HG03354 (cell line): ENCODE results near the gene NPSR1.
A peak's percentile ranks its signal among the peaks of the same experiment; 100 is the strongest.

ENCODE experiments used
- ATAC-seq: cut with Tn5 transposase; IDR thresholded peaks from one replicate; pipeline ENCODE4 v1.9.1; 2021; ENCODE audit warnings: mild to moderate bottlenecking; ENCODE audit not compliant: unreplicated experiment, poor library complexity, severe bottlenecking

NPSR1 gene

DNA sequence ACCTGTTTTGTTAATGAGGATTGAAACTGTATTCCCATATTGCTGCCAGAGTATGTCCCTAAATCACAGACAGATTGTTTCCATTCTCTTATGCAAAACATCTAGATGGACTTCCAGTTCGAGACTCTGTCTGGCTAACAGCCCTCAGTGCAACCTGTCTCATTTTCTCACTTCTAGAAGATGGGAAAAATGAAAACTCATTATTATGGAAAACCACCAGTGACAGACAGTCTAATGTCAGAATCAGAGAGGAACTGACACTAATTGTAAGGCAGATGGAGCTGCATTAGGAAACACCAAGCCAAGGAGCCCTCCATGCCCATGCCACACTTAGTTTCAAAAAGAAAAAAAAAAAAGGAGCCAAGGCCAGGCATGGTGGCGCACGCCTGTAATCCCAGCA is 61.6 kb downstream of the NPSR1 start:
- no peak for ATAC-seq

DNA sequence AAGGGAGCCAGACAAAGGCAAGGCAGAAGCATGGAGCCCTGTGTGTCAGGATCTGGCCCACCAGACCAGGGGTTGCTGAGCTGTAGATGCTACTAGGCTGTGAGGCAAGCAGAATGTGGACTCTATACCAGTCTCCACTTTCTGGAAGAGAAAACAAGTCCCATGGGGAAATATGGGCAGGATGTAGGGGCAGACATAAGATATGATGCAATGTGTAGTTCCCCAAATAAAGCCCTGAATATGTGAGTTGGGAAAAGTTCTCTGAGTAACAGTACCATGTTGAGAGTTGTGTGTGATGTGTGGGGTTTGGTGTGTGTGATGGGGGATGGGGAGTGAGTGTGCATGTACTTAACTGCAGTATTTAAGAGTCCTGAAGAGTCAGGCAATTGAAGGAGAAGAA is 62.3 kb downstream of the NPSR1 start:
- ATAC-seq, result no peak

DNA sequence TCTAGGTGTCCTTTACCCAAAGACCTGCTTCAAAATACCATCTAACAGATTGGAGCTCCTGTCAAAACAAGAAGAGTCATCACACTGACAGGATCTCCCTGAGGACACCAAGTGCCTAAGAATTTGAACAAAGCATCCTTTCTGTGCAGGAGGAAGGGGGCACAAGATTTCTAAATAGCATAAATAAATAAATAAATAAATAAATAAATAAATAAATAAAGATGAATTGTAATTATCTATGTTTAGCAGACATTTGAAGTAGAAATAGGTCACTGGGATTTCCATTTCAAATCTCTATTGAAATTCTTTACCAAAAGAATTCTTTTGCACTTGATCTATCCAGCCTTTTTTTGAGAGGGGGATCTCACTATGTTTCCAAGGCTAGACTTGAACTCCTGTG is 65.3 kb downstream of the NPSR1 start:
- no peak for ATAC-seq

DNA sequence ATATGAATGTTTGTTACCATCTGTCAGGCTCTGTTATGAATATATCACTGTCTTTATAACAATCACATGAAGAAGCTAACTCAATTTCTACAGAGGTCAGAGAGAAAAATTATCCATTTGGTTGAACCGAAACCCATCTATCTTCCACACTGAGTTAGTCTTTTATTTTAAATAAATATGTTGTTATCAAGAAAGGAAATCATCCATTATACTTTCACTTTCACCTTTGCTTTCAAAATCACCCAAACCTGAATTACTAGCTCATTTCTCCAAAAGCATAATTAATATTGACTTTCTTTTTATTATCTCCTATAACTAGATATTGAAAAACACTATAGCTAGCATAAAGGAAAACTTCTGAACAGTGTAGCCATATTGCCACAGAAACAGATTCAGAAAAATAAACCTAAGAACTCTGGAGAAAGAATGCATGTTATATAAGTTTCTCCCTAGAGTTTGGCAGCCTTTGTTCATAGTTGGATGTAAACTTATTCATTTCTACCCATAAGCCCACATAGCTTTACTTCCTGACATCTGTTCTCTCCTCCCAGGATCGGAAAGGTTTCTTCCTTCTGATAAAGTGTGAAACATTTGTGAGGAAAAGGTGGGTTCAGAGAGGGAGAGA is 66.0 kb downstream of the NPSR1 start:
- no peak for ATAC-seq

DNA sequence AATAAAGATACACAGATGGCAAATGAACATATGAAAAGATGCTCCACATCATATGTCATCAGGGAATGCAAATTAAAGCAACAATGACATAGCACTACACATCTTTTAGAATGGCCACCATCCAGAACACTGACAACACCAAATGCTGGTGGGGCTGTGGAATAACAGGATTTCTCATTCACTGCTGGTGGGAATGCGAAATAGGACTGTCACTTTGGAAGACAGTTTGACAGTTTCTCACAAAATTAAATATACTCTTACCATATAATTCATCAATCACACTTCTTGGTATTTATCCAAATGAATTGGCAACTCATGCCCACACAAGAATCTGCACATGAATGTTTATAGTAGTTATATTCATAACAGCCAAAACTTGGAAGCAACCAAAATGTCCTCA is 68.2 kb downstream of the NPSR1 start:
- no peak for ATAC-seq

DNA sequence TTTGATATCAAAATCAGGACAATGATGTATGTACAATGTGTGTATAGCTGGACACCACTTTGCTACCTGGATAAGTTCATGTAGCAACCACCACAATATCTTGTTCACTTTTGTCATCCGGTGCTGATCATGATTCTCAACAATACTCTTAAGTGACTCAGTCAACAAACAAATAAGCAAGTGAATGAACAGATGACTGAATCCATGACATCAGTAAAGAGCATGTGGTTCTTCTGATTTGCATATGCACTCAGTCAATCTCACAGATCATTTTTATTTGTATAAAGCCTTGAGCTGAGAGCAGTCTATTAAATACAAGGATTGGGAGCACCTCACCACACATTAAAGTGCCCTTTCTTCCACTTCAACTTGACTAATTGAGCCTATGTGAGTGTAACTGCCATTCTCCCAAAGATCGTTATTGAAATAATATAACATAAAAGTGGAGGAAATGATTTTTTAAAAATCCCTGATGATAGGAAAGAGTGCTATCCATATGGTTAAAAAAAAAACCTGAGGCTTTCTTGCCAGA is 69.5 kb downstream of the NPSR1 start:
- ATAC-seq, result peak; percentile 74

DNA sequence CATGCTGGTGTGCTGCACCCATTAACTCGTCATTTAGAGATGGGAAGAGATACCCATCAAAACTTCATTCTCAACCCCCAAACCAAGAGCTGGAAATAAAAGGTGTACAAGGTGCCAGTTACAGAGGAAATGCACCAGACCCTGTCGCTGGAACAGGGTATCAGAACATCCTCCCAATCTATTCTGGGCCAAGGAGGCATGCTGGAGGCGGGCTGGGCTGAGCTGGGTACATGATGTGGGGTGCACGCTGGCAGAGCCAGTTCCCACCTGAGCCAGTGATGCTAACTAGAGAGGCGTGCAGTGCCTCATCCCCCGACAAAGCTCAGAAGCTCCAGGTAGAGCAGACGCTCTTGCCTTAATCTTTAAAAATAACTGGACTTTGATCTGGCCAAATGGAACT is 70.1 kb downstream of the NPSR1 start:
- no peak for ATAC-seq

DNA sequence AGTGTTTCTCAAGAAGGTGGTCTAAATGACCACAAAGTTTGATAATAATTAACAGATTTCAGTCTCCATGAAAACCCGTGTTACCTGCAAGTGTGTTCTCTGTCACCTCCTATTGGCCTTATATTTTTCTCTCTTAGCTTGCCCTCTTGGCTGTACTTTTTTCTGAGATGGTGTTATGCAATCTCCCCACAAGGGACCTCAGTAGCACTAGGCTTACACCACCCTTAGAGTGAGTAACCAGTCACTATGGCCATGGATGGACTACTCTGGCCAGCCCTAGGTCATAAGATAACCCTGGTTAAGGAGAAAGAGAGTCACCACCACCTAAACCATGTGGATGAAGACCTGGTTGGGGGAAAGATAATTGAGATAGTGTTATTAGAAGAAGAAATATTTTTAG is 76.8 kb downstream of the NPSR1 start:
- peak; percentile 42 for ATAC-seq

DNA sequence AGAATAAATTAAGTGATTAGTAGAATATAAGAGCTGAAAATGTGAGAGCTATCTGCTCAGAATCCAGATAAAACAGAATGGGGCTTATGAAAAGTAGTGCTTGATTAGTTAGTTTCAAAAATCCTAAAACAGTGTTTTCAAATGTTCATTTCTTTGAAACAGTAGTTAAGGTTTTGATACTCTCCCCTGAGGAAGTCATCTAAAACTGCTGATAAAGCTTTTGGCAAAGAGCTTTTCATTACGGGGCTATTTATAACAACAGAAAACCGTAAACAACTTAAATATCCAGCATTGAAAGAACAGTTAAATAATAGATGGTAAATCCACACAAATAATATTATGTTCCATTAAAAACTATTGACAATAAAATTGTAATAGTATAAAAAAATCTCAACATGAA is 77.5 kb downstream of the NPSR1 start:
- no peak for ATAC-seq

DNA sequence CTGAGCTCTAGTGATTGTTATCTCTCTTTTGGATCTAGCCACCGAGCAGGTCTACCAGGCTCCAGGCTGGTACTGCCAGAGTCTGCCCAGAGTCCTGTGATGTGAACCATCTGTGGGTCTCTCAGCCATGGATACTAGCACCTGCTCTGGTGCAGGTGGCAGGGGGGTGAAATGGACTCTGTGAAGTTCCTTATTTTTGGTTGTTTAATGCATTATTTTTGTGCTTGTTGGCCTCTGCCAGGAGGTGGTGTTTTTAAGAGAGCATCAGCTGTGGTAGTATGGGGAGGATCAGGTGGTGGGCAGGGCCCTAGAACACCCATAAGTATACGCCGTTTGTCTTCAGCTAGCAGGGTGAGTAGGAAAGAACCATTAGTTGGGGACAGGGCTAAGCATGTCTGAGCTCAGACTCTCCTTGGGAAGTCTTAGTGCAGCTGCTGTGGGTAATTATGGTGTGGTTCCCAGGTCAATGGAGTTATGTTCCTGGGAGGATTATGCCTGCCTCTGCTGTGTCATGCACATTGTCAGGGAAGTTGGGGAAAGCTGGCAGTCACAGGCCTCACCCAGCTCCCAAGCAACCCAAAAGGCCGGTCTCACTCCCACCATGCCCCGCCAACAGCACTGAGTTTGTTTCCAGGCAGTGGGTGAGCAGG is 81.8 kb downstream of the NPSR1 start:
- no peak for ATAC-seq

DNA sequence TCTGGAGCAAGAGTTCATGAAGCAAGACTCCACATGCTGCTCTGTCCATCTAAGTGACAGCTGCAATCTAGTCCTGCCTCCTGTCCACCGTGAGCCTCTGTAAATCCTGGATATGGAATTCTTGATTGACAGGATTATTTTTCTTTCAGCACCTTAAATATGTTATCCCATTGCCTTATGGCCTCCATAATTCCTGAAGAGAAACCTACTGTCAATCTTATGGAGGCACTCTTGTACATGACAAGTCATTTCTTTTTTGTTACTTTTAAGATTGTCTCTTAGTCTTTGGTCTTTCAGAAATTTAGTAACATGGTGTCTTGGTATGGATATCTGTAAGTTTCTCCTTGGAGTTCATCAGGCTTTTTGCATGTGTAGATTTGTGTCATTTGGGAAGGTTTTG is 82.8 kb downstream of the NPSR1 start:
- ATAC-seq, result no peak

DNA sequence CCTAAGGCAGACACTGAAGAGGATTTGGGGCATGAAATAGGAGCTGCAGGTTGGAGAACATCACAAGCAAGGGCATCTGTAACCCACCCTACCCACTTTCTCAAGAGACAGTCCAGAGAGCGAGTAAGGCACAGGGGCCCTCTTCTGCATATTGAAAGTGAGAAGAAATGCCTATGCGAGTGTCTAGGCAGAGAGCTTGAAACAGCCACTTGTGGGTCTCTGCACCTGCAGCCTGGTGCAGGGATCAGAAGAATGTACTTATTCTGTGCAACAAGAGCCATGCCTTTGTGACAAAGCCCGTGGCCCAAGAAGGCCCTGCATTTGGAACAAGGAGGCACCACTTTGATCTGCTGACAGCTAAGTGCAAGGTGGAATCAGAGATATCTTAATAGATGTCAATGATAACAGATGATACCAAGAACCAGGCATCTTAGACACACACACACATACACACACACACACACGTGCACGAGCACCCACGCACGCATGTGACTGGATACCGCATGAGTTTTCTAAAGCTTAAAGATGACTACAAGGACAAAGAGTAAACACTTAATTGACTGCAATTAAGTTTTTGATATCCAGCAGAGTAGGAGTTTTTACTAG is 89.3 kb downstream of the NPSR1 start:
- ATAC-seq, result peak; percentile 49

DNA sequence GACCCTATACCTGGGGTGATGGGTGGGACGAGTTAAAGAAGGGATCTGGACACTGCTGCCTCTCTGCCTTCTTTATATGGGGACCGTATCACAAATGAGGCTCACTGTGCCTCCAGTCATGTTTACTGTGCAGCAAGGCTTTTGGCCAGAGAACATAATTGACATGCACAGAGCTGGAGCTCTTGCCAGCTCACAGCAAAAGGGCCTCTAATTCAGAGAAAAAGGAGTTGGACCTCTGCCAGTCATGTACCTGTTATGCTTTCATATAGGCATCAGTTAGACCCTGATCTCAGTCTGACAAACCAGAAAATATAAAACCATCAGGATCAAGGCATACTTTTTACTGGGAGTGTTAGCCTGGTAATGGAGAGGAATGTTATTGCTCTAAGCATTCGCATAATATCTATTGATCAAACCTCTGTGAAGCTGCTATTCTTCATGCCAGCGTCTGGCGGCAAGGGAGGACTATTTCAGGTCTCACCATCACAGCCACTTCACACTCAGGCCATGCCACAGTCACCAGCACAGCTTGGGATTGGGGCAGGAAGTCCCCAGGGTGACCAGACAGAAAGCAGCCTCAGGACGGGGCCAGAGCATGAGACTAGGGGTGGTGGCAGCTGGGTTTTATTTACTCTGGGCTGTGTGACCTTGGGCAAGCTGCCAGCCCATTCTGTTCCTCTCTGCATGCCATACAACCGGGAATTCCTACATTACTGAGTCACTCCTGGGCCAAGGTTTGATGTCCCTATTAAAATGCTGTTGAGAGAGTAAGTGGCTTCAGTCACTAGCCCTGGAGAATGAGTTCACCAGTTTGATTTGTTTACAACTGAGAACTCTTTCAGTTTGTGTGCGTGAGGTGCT is 90.1 kb downstream of the NPSR1 start:
- ATAC-seq, result no peak

DNA sequence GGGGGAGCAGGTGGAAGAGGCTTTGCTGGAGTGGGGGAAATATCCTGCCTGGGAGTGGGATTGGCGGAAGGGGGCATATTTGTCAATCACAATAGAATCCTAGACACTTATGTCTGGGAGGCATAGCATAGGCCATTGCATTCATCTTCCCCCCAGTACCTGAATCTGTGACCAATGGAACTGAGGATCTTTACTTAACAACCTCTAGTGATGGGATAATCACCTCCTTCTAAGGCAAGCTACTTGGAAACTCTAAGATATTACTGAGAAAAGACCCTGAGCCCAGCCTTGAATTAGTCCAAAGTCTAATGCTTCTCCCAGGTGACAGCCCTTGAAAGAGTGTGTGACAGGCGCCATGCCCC is 90.7 kb downstream of the NPSR1 start:
- ATAC-seq, result no peak

DNA sequence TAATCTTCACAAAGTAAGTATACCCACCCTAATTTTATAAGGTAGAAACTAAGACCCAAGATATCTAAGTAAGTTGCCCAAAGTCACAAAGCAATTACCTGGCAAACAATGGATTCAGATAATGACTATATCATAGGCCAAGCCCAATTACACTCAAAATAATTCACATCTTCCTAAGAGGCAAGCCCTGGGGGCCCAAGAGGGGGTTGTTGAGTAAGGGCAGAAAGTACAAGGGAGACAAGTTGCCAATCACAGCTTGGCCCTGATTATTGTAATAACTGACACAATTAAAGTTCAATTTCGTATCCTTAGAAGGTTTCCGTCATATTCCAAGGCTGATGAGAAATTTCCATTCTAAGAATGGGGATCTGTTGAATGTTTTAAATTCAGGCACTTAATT is 91.4 kb downstream of the NPSR1 start:
- ATAC-seq, result no peak

DNA sequence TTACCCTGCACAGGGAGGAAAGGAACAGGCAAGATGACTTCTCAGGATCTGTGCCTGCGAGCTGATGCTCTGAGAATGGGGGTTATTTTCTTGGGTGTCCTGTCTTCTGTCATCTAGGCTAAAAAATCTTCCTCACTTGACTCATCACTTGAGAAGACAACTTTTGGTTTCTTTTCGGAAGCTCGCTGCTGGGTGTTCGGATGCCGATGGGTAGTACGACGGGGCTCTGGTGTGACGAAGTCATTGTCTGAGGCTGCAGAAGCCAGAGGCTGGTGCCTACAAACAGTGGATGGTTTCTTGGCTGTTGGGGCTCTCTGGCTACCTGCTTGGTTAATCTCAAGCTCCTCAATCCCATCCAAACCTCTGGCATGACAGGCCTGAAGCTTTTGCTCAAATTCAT is 92.2 kb downstream of the NPSR1 start:
- ATAC-seq, result no peak

DNA sequence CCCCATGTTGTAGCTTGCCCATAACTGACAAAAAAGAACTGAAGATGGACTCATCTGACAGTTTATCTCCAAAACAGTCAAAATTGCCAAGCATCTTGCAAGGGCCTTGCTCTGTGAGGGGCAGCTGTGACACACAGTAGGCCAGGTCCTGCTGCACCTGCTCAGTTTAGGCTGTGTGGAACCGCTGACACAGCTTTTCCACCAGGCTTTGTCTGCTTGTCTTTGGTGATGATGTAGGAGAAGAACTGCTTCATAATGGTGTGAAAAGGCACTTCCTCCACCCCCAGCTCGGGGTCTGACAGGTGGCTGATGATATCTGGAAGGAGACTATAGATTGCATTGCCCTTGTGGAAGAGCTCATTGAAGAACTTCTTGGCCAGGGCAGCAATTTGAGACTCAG is 92.6 kb downstream of the NPSR1 start:
- no peak for ATAC-seq

DNA sequence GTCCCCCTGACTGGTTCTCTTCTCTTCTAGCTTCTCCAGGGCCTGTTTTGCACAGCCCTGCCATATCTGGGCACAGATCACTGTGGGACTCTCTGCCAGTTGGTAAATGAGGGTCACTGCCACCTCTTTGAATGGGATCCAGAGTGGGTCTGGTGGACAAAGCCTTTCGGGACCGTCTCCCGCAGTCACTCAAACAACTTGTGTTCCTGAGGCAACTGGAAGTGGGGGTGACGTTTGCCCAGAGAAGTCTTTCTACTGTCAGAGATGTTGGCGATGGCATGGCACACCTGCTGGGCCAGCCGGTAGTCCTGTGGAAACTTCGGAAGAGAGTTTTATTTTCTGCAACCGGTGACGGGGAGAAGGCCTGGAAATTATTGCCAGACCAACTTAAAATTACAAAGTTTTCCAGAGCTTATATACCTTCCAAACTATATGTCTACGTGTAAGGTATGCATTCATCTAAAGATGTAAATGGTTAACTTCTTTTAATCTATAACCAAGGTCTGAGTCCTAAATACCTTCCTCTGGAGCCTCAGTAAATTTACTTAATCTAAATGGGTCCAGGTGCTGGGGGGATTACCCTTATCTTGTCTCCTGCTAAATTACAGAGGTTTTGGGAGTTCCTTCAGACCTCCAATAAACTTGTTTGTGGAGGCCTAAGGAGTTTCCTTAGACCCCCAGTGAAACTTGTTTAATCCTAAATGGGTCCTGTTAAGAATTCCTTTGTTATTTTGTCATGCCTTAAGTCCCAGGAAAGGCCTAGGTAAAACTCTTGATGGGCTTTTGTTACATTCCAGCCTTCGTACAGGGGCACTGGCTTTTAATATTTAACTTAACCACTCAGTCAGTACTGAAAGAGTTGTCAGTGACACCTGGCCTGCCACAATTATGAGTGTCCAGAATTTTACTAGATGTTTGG is 94.0 kb downstream of the NPSR1 start:
- peak; percentile 52 for ATAC-seq

DNA sequence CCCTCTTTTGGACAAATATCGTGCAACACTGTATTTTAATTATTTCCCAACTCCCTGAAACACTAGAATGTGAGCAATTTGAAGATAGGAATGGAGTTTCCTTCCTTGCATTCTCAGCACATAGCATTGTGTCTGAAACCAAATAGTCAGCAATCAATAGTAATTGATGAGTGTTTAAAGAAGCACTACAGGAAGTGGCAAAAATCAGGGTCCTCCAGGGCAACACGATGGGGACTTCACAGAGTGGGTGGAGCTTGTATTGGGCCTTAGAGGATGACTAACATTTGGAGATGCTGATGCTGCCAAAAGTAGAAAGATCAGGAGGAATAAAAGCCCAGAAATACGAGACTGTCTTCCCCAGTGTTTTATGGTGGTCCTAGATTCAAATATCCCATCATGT is 94.9 kb downstream of the NPSR1 start:
- peak; percentile 52 for ATAC-seq
